ENCODE results near the gene MSH3. TPM values are rescaled to one million over a fixed set of nuclear protein-coding genes. Genes with fewer than 3 reads are reported as not detected.

MSH3 gene
- 11.0 TPM for total RNA-seq
- long read RNA-seq, full-length matches to known transcripts = 22 of 24 reads
- long read RNA-seq, partial matches to known transcripts = 1 of 24 reads
- long read RNA-seq, other reads (novel, unspliced or antisense) = 1 of 24 reads

DNA sequence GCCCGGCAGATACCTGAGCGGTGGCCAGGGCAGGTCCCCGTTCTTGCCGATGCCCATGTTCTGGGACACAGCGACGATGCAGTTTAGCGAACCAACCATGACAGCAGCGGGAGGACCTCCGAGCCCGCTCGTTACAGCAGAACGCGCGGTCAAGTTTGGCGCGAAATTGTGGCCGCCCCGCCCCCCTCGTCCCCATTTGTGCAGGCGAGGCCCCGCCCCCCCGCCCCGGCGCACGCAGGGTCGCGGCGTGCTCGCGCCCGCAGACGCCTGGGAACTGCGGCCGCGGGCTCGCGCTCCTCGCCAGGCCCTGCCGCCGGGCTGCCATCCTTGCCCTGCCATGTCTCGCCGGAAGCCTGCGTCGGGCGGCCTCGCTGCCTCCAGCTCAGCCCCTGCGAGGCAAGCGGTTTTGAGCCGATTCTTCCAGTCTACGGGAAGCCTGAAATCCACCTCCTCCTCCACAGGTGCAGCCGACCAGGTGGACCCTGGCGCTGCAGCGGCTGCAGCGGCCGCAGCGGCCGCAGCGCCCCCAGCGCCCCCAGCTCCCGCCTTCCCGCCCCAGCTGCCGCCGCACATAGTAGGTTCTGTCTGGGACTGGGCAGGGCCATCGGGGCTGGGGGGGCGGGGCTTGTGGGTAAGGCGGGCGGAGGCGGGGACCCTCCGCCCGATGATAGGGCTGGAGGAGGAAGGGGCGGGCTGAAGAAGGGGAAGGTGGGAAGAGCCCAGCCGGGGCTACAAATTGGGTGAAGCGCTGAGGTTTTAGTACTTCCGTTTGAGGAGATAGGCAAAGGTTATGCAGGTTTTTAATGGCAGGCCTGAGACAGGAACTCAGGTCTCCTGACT is at the start of gene MSH3, which contains the start of gene DHFR:
Gene MSH3 (plus strand): TSS at position 262 of the 840 bp plus-strand sequence. CDS start 76 bp downstream, at position 338.
Gene DHFR (minus strand): TSS at position 593 of the 840 bp plus-strand sequence. CDS start 494 bp downstream, at position 99.
- no peaks in the 10 kb centered on the region for H3K9me3 ChIP-seq (replicated peaks)
- peak within 1 kb of the TSS; percentile 97 for H3K4me3 ChIP-seq
- H3K27ac ChIP-seq (replicated peaks) = peak within 1 kb of the TSS; percentile 100
- H3K36me3 ChIP-seq = peaks cover 34% of the 10 kb centered on the region
- peak; percentile 91 for DNase-seq
- intact Hi-C loops (cut with micrococcal nuclease) = no loop called here
- TF ChIP-seq, protein P1, sequence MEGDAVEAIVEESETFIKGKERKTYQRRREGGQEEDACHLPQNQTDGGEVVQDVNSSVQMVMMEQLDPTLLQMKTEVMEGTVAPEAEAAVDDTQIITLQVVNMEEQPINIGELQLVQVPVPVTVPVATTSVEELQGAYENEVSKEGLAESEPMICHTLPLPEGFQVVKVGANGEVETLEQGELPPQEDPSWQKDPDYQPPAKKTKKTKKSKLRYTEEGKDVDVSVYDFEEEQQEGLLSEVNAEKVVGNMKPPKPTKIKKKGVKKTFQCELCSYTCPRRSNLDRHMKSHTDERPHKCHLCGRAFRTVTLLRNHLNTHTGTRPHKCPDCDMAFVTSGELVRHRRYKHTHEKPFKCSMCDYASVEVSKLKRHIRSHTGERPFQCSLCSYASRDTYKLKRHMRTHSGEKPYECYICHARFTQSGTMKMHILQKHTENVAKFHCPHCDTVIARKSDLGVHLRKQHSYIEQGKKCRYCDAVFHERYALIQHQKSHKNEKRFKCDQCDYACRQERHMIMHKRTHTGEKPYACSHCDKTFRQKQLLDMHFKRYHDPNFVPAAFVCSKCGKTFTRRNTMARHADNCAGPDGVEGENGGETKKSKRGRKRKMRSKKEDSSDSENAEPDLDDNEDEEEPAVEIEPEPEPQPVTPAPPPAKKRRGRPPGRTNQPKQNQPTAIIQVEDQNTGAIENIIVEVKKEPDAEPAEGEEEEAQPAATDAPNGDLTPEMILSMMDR (IDR thresholded peaks at IDR 0.05; ENCODE audit: borderline replicate concordance) = peak; percentile 23
- H3K27me3 ChIP-seq (ENCODE audit: low read depth) = no peaks in the 10 kb centered on the region
- peaks cover 23% of the 10 kb centered on the region for H3K4me1 ChIP-seq

DNA sequence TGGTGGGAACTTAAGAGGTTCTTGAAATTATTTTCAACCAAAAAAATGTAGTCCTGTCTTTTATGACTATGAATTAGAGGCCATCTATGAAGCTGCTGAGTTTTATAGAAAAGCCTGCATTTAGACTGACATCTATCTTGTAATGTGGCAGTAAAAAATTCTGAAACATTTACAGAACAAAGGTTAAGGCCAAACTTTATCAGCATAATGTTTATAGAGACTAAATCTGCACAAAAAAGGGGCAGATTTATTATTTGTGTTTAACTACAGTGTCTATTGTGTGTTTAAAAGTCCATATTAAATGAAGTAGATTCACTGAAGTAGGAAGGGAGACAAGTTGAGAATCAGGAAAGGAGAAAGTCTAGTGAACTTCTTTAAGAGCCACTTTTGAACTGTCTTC is 47.1 kb upstream of the MSH3 start:
- no peaks in the 10 kb centered on the region for H3K36me3 ChIP-seq
- H3K4me3 ChIP-seq = no peak overlapping the region
- H3K27me3 ChIP-seq (ENCODE audit: low read depth) = no peaks in the 10 kb centered on the region
- no peaks in the 10 kb centered on the region for H3K4me1 ChIP-seq
- DNase-seq = no peak
- peaks cover 17% of the 10 kb centered on the region for H3K9me3 ChIP-seq (replicated peaks)
- TF ChIP-seq, protein P1 (IDR thresholded peaks at IDR 0.05; ENCODE audit: borderline replicate concordance) = no peak
- intact Hi-C loops (cut with micrococcal nuclease) = no loop called here
- H3K27ac ChIP-seq (replicated peaks) = no peak overlapping the region

DNA sequence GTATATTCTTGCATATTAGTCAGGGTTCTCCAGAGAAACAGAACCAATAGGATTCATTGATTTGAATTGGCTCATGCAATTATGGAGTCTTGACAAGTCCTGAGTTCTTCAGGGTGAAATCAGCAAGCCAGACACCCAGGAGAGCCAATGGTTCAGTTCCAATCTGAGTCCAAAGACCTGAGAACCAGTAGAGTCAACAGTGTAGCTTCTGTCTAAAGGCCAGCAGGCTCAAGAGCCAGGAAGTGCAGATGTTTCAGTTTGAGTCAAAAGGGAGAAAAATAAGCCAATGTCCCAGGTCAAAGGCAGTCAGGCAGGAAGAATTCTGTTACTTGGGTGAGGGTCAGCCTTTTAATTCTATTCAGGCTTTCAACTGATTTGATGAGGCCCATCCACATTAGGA is 46.6 kb upstream of the MSH3 start:
- intact Hi-C loops (cut with micrococcal nuclease) = no loop called here
- no peak overlapping the region for H3K4me3 ChIP-seq
- no peaks in the 10 kb centered on the region for H3K36me3 ChIP-seq
- no peaks in the 10 kb centered on the region for H3K4me1 ChIP-seq
- TF ChIP-seq, protein P1 (IDR thresholded peaks at IDR 0.05; ENCODE audit: borderline replicate concordance) = no peak
- H3K9me3 ChIP-seq (replicated peaks) = peaks cover 17% of the 10 kb centered on the region
- H3K27me3 ChIP-seq (ENCODE audit: low read depth) = no peaks in the 10 kb centered on the region
- no peak overlapping the region for H3K27ac ChIP-seq (replicated peaks)
- DNase-seq = no peak

DNA sequence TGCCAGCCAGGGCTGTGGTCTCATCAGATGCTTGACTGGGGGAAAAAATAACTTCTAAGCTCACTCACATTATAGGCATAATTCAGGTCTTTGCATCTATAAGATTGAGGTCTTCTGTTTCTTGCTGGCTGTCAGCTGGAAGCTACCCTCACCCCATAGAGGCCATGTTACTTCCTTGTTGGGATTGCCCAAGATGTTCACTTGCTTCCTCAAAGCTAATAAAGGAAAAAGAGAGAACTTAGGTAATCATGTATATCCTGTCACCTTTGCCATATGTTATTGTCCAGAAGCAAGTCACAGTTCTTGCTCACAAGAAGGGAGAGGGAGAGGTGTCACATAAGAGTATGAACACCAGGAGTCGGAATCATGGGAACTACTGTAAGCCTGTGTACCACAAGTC is 45.7 kb upstream of the MSH3 start:
- no peak overlapping the region for H3K4me3 ChIP-seq
- no peaks in the 10 kb centered on the region for H3K4me1 ChIP-seq
- H3K27me3 ChIP-seq (ENCODE audit: low read depth) = no peaks in the 10 kb centered on the region
- H3K27ac ChIP-seq (replicated peaks) = no peak overlapping the region
- H3K9me3 ChIP-seq (replicated peaks) = peaks cover 17% of the 10 kb centered on the region
- no peaks in the 10 kb centered on the region for H3K36me3 ChIP-seq
- TF ChIP-seq, protein P1 (IDR thresholded peaks at IDR 0.05; ENCODE audit: borderline replicate concordance) = no peak
- DNase-seq = no peak
- intact Hi-C loops (cut with micrococcal nuclease) = no loop called here

DNA sequence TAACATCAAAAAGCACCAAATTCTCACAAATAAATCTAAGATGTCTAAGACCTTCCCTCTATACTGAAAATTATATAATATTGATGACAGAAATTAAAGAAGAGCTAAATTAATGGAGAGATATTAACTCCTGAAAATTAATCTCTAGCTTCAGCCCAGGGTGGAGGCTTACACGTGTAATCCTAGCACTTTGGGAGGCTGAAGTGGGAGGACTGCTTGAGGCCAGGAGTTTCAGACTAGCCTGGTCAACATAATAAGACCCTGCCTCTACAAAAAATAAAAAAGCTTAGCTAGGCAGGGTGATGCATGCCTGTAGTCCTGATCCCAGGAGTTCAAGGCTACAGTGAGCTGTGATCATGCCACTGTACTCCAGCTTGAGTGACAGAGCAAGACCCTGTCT is 44.8 kb upstream of the MSH3 start:
- no peaks in the 10 kb centered on the region for H3K4me1 ChIP-seq
- no peak for DNase-seq
- H3K27ac ChIP-seq (replicated peaks) = no peak overlapping the region
- H3K27me3 ChIP-seq (ENCODE audit: low read depth) = no peaks in the 10 kb centered on the region
- TF ChIP-seq, protein P1 (IDR thresholded peaks at IDR 0.05; ENCODE audit: borderline replicate concordance) = no peak
- no peak overlapping the region for H3K4me3 ChIP-seq
- no peaks in the 10 kb centered on the region for H3K36me3 ChIP-seq
- H3K9me3 ChIP-seq (replicated peaks) = peaks cover 17% of the 10 kb centered on the region
- intact Hi-C loops (cut with micrococcal nuclease) = no loop called here
